HG03280 (cell line): Measurements from ENCODE around the gene PLCB3.

Experiments used
- ATAC-seq: cut with Tn5 transposase; IDR thresholded peaks from one replicate; pipeline ENCODE4 v1.9.1; 2021; ENCODE audit warnings: mild to moderate bottlenecking, moderate library complexity; ENCODE audit not compliant: unreplicated experiment

Gene PLCB3

DNA sequence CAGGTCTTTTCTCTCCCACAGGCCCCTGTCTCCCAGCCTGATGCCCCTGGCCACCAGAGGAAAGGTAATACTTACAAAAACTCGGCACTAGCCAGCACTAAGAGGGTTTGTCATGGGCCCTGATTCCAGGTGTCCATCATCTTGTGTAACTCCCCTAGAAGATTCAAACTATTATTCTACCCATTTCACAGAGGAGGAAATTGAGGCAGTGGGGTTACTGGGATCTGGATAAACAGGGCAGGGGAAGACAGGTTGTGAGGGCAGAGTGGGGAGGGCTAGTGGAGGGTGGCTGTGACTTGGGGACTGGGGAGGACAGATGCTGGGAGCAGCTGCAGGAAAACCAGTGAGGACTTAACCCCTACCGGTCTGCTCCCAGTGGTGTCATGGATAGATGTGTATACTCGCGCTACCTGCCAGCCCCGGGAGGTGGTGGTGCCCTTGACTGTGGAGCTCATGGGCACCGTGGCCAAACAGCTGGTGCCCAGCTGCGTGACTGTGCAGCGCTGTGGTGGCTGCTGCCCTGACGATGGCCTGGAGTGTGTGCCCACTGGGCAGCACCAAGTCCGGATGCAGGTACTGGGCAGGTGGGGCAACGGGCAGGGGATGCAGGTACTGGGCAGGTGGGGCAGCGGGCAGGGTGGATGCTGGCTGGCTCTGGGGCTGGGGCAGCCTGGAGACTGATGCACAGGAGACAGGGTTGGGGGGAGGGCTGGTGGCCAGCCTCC lies 15.7 kb upstream of the PLCB3 start:
- ATAC-seq, result no peak

DNA sequence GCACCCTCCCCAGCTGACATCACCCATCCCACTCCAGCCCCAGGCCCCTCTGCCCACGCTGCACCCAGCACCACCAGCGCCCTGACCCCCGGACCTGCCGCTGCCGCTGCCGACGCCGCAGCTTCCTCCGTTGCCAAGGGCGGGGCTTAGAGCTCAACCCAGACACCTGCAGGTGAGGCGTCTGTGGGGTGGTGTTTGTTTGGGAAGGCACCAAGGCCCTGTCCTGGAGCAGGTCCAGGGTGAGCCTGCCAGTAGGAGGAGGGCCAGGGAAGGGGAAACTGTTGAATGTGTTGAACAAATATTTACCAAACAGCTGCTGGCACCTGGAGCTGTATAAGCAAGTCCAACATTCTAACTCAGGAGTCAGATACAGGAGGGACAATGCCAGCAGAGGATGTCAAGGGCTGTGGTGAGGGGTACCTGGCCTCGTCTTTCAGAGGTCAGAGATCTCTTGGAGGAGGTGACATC lies 13.8 kb upstream of the PLCB3 start:
- no peak for ATAC-seq

DNA sequence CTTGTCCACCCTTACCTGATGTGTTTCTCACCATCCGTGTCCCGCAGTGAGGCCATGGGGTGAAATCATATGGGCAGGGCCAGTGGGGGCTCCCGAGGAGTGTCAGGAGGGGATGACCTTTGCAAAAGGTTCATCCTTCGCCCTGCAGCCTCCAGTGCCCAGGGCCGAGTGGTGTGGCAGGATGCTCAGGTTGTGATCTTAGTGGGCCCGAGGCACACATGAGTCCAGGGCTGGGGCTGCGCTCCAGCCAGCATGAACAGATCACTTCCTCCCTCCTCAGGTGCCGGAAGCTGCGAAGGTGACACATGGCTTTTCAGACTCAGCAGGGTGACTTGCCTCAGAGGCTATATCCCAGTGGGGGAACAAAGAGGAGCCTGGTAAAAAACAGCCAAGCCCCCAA lies 13.3 kb upstream of the PLCB3 start:
- ATAC-seq, result no peak

DNA sequence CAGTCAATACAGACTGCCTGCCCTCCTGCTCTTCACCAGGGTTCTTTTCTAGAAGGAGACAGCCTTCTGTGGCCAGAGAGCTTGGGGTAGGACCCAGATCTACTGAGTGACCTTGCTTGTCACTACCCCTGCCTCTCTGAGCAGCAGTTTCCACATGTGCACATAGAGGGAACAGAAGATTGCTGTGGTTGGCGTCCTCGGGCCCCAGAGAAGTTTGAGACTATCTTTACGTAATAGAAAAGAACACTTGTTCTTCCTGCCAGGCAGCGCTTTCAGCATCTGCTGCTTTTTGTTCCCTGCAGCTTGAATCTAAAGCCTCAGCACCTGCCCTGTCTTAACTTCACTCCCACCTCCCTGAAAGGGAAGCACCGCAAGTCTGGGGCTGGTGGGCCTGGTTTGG lies 12.3 kb upstream of the PLCB3 start:
- no peak for ATAC-seq

DNA sequence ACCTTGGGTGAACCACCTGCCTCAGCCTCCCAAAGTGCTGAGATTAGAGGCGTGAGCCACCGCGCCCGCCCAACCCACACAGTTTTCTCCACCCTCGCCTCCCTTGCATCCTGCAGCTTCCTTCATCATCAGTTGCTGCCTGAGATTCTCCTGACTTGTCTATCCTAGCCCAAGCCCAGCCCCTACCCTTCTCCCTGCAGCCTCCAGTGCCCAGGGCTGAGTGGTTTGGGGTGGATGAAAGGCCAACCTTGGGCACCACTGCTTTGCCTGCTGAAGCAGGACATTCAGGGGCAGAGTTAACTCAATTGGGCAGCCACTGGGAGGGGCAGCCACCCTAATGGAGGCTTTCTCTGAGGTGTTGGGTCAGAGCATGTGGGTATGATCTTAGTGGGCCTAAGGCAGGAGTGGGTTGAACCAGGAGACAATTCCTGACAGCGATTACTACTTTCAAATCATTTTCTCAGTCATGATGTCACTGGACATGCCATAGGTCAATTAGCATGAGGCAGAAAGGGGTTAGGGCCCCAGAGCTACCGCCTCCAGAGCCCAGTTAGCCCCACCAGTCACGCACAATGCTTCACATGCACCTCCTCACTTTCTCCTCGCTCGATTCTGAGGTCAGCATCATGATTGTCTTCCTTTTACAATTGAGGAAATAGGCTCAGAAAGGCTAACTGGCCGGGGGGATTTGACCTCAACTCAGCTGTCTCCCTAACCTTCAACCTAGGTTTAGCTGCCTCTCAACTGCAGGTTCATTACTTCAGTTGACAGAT lies 11.5 kb upstream of the PLCB3 start:
- peak; percentile 17 for ATAC-seq

DNA sequence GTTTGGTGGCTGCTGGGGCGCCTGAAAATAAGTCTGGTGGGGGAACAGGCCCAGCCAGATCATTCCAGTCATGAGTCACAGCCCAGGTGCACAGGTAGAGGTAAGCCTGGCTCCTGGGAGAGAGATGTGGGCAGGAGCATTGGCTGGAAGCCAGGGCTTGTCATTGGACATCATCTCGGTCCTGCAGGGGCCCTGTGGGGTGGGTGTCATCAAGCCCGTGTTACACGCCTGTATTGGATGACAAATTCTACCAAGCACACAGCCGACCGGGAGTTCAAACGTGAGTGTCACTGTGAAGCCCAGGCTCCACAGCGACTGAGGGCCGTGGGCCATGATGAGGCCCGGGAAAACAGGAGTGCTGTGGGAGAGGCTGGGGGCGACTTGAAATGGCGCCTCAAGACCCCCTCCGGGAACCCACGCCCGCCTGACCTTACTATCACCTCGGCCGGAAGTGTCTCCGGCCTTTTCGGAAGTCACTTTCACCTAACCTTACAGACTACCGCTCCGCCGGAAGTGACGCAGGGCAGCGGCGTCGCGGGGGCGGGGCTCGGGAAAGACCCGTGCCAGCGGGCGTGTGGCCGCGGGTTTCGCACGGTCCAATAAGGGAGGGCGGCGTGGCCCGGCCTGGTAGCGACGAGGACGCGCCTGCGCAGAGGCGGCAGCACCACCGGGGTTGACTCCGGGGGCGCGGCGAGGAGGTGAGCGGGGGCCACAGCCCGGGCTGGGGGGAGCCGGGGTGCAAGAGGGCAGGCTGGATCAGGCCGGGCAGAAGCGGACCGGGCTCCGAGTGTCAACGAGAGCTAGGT lies 10.7 kb upstream of the PLCB3 start, which contains the start of gene FKBP2:
TSS of gene FKBP2 (plus strand) at position 661 of the 806 bp plus-strand sequence. CDS start 1,293 bp downstream, outside the sequence.
- ATAC-seq, result peak; percentile 47

DNA sequence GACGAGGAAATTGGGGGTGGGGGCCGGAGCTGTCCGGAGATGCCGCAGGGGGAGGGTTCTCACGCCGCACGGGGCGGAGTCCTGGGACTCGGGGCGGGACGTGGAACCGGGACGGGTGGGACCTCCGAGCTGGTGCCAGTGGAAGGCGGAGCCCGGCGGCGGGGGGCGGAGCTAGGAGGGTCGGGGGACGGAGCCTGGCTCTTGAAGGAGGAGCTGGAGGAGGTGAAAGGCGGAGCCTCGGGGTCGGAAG lies 10.2 kb upstream of the PLCB3 start:
- no peak for ATAC-seq

DNA sequence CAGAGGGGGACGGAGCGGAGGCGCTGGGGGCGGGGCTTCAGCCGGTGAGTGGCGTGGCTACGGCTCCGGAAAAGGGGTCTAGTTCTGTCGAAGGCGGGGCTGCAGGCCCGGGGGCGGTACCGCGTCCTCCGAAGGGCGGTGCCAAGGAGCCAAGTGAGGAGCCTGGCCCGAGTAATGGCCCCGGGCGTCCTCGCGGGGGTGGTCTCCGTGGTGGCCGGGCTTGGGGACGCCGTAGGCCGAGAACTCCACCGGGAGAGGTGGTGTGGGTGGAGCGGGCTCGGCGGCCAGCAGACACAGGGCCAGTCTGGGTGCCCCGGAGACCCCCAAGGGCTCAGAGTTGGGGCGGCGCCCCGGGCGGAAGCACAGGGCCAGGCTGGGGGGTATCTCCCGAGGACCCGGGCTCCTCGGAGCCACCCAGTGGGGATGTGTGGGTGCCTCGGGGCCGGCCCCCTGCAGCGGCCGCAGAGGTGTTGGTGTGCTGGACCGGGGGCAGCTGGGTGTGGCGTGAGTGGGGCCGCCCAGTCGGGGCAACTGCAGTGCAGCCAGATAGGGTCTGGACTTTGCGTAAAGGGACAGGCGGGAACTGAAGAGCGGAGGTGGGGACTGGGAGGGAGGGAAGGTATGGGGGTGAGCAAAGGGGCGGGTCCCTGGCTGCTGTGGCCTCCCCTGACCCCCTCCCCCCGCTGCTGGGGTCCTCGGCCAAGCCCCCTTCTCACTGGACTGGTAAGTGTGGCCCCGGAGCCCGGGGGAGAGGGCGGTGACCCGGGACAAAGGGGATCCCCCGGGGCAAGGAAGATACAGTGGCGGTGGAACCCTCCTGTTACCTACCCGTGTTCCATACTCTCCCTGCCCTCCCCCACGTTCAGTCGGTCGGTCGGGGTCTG lies 9.6 kb upstream of the PLCB3 start:
- peak; percentile 55 for ATAC-seq

DNA sequence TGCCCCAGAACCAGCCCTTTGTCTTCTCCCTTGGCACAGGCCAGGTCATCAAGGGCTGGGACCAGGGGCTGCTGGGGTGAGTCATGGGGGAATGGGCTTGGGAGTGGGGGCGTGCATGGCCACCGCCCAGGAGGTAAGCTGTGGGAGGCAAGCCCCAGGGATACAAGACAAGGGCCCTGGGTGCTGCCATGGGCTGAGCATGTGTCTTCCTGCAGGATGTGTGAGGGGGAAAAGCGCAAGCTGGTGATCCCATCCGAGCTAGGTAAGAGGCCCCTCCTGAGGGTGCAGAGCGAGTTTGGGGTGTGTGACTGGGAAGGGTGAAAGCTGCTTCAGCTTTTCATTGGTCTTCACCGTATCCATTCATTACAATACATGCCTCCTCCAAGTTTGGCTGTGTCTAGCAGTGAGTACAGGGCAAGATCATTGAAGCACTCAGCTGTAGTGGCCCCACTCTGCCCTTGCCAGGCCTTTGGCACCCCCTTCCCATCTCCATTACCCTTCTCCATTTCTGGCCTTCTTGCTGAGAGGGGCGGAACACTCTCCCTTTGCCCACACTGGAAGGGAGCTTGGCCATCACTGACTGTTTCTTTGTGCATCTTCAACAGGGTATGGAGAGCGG lies 8.0 kb upstream of the PLCB3 start:
- no peak for ATAC-seq

DNA sequence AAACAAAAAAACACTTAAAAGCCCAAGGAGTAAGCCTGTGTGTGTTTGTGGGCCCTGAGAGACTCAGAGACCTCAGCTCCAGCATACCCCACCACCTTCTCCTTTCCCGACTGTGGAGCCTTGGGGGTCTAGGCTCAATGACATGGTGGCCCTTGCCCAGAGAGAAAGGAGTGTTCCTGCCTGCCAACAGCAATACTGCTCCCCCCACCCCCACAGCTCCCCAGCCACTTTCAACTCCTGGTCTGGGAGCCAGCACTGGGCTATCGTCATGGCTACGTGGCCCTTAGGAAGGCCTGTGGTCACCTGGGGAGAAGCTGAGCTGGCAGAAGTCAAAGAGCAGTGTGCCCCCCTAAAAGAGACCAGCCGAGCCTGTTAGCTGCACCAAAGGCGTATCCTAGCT lies 7.2 kb upstream of the PLCB3 start:
- no peak for ATAC-seq

DNA sequence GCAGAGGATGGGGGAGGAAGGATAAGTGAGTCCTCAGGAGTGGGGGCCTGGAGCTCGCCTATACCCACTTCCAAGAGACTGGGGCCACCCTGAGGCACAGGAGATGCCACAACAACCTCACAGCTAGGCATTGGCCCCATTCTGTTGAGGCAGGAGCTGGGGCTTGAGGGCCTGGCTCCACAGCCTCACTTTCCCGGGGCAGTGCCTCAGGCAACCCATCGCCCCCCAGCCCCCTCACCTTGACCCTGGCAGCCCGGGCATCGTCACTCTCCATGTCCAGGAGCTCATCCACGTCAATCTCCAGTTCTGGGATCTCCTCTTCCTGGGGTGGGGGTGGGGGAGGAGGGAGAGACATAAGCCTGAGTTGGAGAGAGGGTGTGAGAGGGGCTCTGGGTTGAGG lies 6.4 kb upstream of the PLCB3 start:
- no peak for ATAC-seq

DNA sequence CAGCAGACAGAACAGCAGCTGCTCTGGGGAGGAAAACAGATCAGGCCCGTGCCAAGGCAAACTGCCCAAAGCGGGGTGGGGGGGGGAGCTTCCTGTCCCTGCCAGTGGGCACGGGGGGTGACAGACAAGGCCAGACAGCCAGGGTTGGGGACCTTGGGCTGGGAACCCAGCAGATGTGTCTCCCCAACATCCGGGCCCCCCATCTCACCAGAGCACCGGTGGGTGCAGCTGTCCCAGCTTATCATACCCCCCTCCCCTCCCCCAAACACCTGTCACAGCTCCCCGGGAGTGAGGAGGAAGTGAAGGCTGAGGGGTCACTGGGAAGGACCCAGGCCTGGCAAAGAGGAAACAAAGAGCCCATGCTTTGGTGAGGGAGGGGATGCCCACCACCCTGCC lies 5.9 kb upstream of the PLCB3 start:
- ATAC-seq, result no peak

DNA sequence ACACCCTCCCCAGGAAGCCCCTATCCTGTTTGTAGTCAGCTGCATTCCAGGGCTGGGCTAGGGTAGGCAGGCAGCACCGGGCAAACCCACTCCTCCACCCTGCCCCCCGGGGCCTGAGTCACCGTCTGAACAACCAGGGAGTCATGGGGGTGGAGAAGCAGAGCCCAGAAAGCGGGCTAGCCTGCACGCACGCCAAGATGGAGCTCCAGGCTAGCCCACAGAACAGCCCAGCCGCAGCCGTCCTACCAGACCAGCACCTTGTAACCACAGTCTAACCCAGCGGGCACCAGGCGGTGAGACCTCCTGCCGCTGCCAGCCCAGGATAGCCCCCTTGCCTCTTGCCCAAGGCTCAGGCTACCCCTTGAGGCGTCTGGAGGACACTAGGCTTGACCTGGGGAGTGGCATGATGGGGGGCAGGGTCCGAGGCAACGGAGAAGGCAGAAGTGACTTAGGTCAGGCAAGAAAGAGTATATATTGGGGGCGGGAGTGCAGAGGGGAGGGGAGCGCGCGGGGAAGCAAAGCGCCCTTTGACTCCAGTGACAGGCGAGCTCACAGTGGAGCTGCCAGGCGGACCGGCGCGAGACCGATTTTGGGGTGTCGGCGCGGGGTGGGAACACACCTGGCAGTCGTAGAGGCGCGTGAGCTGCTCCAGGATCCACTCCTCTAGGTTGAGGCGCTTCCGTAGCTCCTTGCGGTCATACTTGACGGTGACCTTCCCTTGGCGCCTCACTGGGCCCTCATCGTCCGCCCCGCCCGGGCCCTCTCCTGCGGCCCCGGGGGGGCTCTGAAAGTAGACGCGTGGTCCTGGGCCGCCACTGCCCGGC lies 5.3 kb upstream of the PLCB3 start:
- ATAC-seq, result no peak

DNA sequence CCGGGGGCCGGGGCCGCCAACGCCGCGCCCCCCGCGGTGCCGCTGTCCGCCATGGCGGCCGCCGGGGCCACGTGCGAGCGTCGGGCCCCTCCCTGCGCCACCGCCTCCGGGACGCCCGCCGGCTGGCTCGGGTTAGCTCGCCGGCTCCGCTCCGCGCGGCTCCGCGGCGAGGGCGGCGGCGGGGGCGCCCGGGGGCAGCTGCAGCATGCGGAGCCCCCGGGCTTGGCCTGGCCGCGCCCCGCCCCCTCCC lies 4.8 kb upstream of the PLCB3 start:
- peak; percentile 5 for ATAC-seq

DNA sequence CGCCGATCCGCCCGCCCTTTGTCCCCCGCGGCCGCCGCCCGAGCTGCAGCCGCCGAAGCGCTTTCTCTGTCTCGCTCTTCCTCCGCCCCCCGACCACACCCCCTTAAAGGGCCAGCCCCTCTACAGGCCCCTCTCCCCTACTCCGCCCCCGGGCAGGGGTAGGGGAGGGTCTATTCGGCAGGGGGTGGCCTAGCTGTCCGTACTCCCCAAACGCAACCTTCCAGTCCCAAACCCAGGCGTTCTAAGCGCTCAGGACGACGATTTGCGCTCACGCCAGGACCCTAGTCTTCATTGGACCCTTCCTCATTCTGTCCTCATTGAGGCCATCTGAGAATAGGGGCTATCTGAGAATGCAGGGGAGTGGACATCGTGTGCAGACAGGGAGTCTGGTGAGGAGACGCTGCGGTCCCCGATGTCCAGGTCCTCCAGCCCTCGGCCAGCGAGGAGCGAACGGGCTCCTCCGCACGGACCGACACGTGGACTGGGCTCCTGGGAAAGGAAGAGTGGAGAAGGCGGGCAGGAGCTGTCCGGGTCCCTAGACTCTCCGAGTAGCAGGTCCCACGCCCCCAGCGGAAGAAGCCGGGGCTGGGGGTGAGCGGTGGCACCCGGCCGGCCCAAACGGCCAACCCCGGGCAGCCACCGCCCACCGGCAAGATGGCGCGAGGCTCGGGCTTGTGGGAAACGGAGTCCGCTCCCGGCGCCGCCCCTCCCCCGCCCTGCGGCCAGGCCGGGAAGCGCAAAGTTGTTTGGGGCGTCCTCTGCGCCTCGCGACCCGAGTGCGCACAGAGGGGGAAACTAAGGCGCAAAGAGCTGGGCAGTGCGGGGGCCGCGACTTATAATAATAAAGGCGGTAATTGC lies 4.2 kb upstream of the PLCB3 start, which contains the start of gene PPP1R14B:
TSS of gene PPP1R14B (minus strand) at position 73 of the 858 bp plus-strand sequence. CDS start 270 bp downstream, outside the sequence.
- ATAC-seq, result peak; percentile 39

DNA sequence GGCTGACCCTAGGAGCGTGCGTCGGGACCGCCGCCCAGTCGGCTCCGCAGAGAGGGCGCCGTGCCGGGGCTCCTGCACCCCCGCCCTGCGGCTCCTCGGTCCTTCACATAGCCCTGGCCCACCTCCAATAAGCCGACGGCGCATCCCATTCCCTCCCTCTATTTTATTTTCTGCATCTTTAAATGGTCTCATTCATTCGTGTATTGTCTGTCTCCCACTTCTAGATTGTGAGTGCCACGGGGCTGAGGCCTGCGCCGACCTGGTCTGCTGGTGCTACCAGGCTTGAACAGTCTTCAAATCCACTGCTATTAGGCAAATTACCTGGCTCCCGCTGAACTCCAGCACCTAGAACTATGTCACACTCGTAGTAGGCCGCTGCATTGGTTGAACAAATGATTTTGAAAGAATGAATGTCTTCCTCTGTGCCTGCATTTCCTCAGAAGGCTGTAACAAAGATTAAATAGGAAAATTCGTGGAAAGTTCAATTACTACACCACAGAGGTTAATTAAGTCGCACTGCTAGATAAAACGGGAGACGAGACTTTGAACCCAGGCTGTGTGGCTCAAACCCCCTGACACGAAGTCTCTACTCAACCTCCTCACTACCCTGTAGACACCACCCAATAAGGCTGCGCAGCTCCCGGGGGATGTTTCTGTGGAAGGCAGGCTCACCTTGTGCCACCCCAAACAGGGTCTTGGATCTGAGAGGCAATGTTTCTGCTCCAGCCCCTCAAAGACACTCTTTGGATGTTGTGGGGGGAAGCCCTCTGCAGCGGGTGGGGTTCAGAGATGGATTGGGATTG lies 3.4 kb upstream of the PLCB3 start:
- ATAC-seq, result no peak

DNA sequence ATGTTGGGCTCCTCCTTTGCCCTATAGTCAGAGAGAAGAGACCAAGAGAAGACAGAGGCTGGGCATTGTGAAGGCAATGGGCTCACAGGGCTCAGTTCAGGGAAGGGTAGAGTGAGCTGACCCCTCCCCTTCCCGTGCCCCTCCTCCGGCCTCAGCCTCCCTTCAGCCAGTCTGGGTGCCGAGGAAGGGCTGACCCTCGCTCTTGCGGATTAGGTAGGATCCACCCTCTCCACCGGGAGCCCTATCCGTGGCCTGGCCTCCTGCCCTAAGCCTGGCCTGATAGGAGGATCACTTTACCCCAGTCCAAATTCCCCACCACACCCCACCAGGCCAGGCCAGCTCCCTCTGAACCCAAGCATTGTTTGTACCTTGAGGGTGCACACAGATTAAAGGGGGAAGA lies 2.8 kb upstream of the PLCB3 start:
- ATAC-seq, result no peak

DNA sequence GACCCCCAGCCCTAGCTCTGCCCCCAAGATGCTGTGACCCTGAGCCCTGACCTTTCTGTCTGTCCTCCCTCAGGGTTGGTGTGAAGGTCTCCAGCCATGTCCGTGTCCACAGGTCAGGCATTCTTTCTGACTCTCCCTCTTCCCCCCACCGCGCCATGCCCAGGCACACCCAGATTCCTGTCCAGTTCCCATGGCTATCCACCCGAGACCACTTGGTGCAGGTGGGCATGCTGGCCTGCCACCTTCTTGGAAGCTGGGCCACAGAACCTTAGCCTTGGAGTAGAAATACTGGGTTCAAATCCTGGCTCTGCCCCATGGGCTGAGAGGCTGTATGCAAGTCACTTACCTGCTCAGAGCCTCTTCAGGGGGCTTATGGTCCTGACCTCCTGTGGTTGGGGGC lies 2.3 kb upstream of the PLCB3 start:
- no peak for ATAC-seq
